Peyer's patch (tissue), 4 donors: ENCODE data around the gene CFAP70. TPM values are rescaled to one million over a fixed set of nuclear protein-coding genes. Genes with fewer than 3 reads are reported as not detected.

Experiments used
- DNase-seq, 3 donors: peaks; one replicate each; pipeline ENCODE4 v3.0.0-alpha.2; 2017 to 2019
- H3K27ac ChIP-seq, 4 donors: fragments of 200-600 bp; sonication (generic); one replicate each; pipeline ENCODE4 v1.5.1; 2016 to 2019
- H3K27me3 ChIP-seq, 2 donors: fragments of 200-600 bp; sonication (generic); one replicate each; pipeline ENCODE4 v1.5.1; 2019
- H3K36me3 ChIP-seq, 3 donors: fragments of 200-600 bp; sonication (generic); one replicate each; pipeline ENCODE4 v1.5.1; 2016 to 2019
- H3K4me1 ChIP-seq, 4 donors: fragments of 200-600 bp; sonication (generic); one replicate each; pipeline ENCODE4 v1.5.1; 2016 to 2019
- H3K4me3 ChIP-seq, 4 donors: fragments of 200-600 bp; sonication (generic); 1 replicate in 3 of 4; 2 replicates in 1 of 4; pipeline ENCODE4 v1.5.1; 2016 to 2019; ENCODE audit warnings: mild to moderate bottlenecking in 1 of 4
- H3K9me3 ChIP-seq, 4 donors: fragments of 200-600 bp; sonication (generic); one replicate each; pipeline ENCODE4 v1.5.1; 2016 to 2019; ENCODE audit warnings: mild to moderate bottlenecking in 1 of 4
- POLR2A ChIP-seq, 2 donors: fragments of 450-650 bp; IDR thresholded peaks; one replicate each; pipeline ENCODE4 v1.5.1; 2017; ENCODE audit warnings: antibody characterized with exemption in 2 of 2, mild to moderate bottlenecking in 2 of 2, moderate library complexity in 2 of 2
- total RNA-seq, 4 donors: library from RNA; depleted of rRNA; stranded (reverse); fragments of >200 nt; gene quantifications; one replicate each; pipeline ENCODE4 v1.1.0, GENCODE V29; 2016
- TF ChIP-seq, protein P1 (sequence below), 6 experiments: fragments of 450-650 bp in 4 of 6; fragments of 200-600 bp in 2 of 6; sonication (generic) in 1 of 6; IDR thresholded peaks; one replicate each; pipeline ENCODE4 v1.5.1; 2017 to 2019; ENCODE audit warnings: antibody characterized with exemption in 6 of 6, mild to moderate bottlenecking in 3 of 6, moderate library complexity in 1 of 6

The CFAP70 gene
- total RNA-seq, 4 donors from 2014 or later = 0.88 to 5.8 (median 2.5) TPM

DNA sequence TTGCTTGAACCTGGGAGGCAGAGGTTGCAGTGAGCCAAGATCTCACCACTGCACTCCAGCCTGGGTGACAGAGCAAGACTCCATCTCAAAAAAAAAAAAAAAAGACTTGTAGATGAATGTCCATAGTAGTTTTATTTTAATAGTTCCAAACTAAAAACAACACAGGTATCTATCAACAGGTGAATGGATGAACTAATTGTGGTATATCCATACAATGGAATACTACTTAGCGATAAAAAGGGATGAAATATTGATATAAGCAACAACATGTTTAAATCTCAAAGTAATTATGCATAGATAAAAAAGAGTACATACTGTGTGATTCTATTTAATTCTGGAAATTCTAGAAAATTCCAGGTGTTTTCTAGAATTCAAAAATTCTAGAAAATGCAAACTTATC, 68.7 kb downstream of the CFAP70 start:
- no peaks in the 10 kb centered on the region for H3K27me3 ChIP-seq

GRCh38 chr10:73287441-73287840, 71.2 kb downstream of the CFAP70 start:
- Histone ChIP-seq H3K36me3 (no peaks in the 10 kb centered on the region), H3K27me3 (no peaks in the 10 kb centered on the region), H3K4me1 (no peaks in the 10 kb centered on the region), H3K4me3 (no peak overlapping the region), H3K27ac (no peak overlapping the region), H3K9me3 (no peaks in the 10 kb centered on the region)
- TF ChIP-seq POLR2A (IDR thresholded peaks at IDR 0.05) = no peak
- TF ChIP-seq, protein P1, sequence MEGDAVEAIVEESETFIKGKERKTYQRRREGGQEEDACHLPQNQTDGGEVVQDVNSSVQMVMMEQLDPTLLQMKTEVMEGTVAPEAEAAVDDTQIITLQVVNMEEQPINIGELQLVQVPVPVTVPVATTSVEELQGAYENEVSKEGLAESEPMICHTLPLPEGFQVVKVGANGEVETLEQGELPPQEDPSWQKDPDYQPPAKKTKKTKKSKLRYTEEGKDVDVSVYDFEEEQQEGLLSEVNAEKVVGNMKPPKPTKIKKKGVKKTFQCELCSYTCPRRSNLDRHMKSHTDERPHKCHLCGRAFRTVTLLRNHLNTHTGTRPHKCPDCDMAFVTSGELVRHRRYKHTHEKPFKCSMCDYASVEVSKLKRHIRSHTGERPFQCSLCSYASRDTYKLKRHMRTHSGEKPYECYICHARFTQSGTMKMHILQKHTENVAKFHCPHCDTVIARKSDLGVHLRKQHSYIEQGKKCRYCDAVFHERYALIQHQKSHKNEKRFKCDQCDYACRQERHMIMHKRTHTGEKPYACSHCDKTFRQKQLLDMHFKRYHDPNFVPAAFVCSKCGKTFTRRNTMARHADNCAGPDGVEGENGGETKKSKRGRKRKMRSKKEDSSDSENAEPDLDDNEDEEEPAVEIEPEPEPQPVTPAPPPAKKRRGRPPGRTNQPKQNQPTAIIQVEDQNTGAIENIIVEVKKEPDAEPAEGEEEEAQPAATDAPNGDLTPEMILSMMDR (IDR thresholded peaks at IDR 0.05) = no peak
- DNase-seq = no peak

More for the DNA sequence above, 68.7 kb downstream of the CFAP70 start:
- no peaks in the 10 kb centered on the region for H3K9me3 ChIP-seq
- DNase-seq = no peak
- H3K27ac ChIP-seq = no peak overlapping the region
- no peak for TF ChIP-seq POLR2A (IDR thresholded peaks at IDR 0.05)
- TF ChIP-seq, protein P1 (IDR thresholded peaks at IDR 0.05) = no peak
- no peaks in the 10 kb centered on the region for H3K36me3 ChIP-seq
- H3K4me1 ChIP-seq = no peaks in the 10 kb centered on the region
- no peak overlapping the region for H3K4me3 ChIP-seq

DNA sequence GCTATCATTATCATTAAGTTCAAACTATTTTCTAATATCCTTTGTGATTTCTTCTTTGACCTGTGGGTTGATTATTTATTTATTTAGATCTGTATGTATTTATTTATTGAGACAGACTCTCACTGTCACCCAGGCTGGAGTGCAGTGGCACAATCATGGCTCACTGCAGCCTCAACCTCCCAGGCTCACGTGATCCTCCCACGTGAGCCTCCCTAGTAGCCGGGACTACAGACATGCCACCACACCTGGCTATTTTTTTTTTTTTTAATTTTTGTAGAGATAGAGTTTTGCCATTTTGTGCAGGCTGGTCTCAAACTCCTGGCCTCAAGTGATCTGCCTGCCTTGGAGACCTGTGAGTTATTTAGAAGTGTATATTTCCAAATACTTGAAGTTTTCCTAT, 77.6 kb downstream of the CFAP70 start:
- TF ChIP-seq POLR2A (IDR thresholded peaks at IDR 0.05) = no peak
- TF ChIP-seq, protein P1 (IDR thresholded peaks at IDR 0.05) = no peak
- Histone ChIP-seq H3K9me3 (no peaks in the 10 kb centered on the region), H3K27ac (no peak overlapping the region), H3K4me1 (no peaks in the 10 kb centered on the region), H3K27me3 (no peaks in the 10 kb centered on the region), H3K4me3 (no peak overlapping the region), H3K36me3 (no peaks in the 10 kb centered on the region)
- DNase-seq = no peak

GRCh38 chr10:73264423-73264822, 94.2 kb downstream of the CFAP70 start:
- TF ChIP-seq POLR2A (IDR thresholded peaks at IDR 0.05) = no peak
- TF ChIP-seq, protein P1 (IDR thresholded peaks at IDR 0.05) = no peak
- no peak for DNase-seq

DNA sequence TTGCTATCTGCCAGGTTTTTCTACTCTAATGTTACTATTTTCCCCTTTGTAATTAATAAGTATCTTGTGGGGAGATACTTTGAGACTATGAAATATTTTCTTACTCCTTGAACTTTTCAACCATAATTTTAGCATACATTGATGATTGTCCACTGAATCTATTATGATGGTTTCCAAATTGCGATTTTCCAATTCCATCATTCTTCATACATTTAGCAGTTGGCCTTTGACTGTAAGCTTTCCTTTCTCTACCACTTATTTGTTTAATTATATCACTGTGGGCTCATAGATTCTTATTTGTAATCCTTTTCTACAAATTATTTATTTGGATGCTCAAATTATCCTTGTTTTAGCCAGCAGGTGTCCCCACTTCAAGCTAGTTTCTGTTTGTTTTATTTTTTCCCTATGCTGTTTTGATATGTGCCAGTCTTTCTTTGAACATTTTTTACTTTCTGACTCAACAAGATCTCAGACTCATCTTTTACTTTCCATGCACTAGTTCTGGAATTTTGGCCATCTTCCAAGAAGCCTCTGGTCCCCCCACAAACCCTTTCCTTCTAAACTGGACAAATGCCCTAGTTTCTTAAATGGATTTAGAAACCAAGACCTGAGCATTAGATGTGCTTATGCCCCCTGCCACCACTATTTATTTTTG, 94.8 kb downstream of the CFAP70 start:
- Histone ChIP-seq H3K27ac (no peak overlapping the region), H3K4me3 (no peak overlapping the region), H3K27me3 (no peaks in the 10 kb centered on the region), H3K36me3 (no peaks in the 10 kb centered on the region), H3K4me1 (no peaks in the 10 kb centered on the region), H3K9me3 (no peaks in the 10 kb centered on the region)
- no peak for DNase-seq
- TF ChIP-seq POLR2A (IDR thresholded peaks at IDR 0.05) = no peak
- TF ChIP-seq, protein P1 (IDR thresholded peaks at IDR 0.05) = peak in 5 of 6 experiments; percentile 38 to 46 (median 44)

More at GRCh38 chr10:73264423-73264822, 94.2 kb downstream of the CFAP70 start:
- no peaks in the 10 kb centered on the region for H3K27me3 ChIP-seq
- no peak overlapping the region for H3K27ac ChIP-seq
- no peaks in the 10 kb centered on the region for H3K9me3 ChIP-seq
- no peaks in the 10 kb centered on the region for H3K4me1 ChIP-seq
- no peak overlapping the region for H3K4me3 ChIP-seq
- no peaks in the 10 kb centered on the region for H3K36me3 ChIP-seq
